GM18907 (cell line): ENCODE measurements around the gene PFKP.
A peak's percentile ranks its signal among the peaks of the same experiment; 100 is the strongest.
"Not testable (repeated sequence)": the region's sequence is repeated elsewhere in the genome, so short reads cannot be mapped to it uniquely, and the experiment has no call there.

Experiments
- ATAC-seq: cut with Tn5 transposase; IDR thresholded peaks from one replicate; pipeline ENCODE4 v1.9.1; 2021; ENCODE audit warnings: mild to moderate bottlenecking, moderate library complexity; ENCODE audit not compliant: unreplicated experiment

The PFKP gene

GRCh38 chr10:3046981-3047547, 20.3 kb upstream of the PFKP start:
- no peak for ATAC-seq

- ATAC-seq: no peak
Observed at GRCh38 chr10:3047596-3047995, 19.8 kb upstream of the PFKP start.

GRCh38 chr10:3048119-3049019, 19.0 kb upstream of the PFKP start:
- ATAC-seq: no peak

- no peak for ATAC-seq
Observed at GRCh38 chr10:3051692-3052091, 15.7 kb upstream of the PFKP start.

- ATAC-seq: no peak
Observed at GRCh38 chr10:3053155-3053554, 14.2 kb upstream of the PFKP start.

- no peak for ATAC-seq
Observed at GRCh38 chr10:3054183-3054850, 13.0 kb upstream of the PFKP start.

- ATAC-seq: no peak
Observed at GRCh38 chr10:3054851-3055199, 12.5 kb upstream of the PFKP start.

- ATAC-seq: no peak
Observed at GRCh38 chr10:3056280-3057037, 10.9 kb upstream of the PFKP start.

GRCh38 chr10:3057946-3058345, 9.4 kb upstream of the PFKP start:
- ATAC-seq: no peak

- no peak for ATAC-seq
Observed at GRCh38 chr10:3059974-3060373, 7.4 kb upstream of the PFKP start.

- no peak for ATAC-seq
Observed at GRCh38 chr10:3060481-3060889, 6.9 kb upstream of the PFKP start.

- not testable (repeated sequence) for ATAC-seq
Observed at GRCh38 chr10:3061323-3061898, 5.9 kb upstream of the PFKP start.

GRCh38 chr10:3062502-3063186, 4.7 kb upstream of the PFKP start:
- no peak for ATAC-seq

- ATAC-seq: no peak
Observed at GRCh38 chr10:3064423-3064822, 2.9 kb upstream of the PFKP start.

GRCh38 chr10:3065622-3066021, 1.7 kb upstream of the PFKP start:
- no peak for ATAC-seq

GRCh38 chr10:3066317-3067117, 831 bp upstream of the PFKP start:
- no peak for ATAC-seq

GRCh38 chr10:3067859-3068179, 471 bp downstream of the PFKP start:
- ATAC-seq: peak; percentile 6

- peak; percentile 50 for ATAC-seq
Observed at GRCh38 chr10:3068201-3068967, 1.0 kb downstream of the PFKP start.
